Glutamatergic neuron (in vitro differentiated cells): ENCODE data around the gene PRSS33. TPM values are rescaled to one million over a fixed set of nuclear protein-coding genes. Genes with fewer than 3 reads are reported as not detected.
A peak's percentile ranks its signal among the peaks of the same experiment; 100 is the strongest.

Source experiments
- DNase-seq: peaks from one replicate; pipeline ENCODE4 v3.0.0; 2022
- H3K27ac Mint-ChIP-seq: one replicate; pipeline ENCODE4 v1.8.0; 2020; ENCODE audit warnings: mild to moderate bottlenecking, mixed read lengths, inconsistent platforms; ENCODE audit not compliant: unreplicated experiment
- H3K27me3 Mint-ChIP-seq: one replicate; pipeline ENCODE4 v1.8.0; 2020; ENCODE audit warnings: mild to moderate bottlenecking, moderate library complexity, mixed read lengths, inconsistent platforms; ENCODE audit not compliant: unreplicated experiment
- H3K36me3 Mint-ChIP-seq: one replicate; pipeline ENCODE4 v1.8.0; 2020; ENCODE audit warnings: mild to moderate bottlenecking, mixed read lengths, inconsistent platforms; ENCODE audit not compliant: unreplicated experiment
- H3K4me1 Mint-ChIP-seq: one replicate; pipeline ENCODE4 v1.8.0; 2020; ENCODE audit warnings: mild to moderate bottlenecking, low read depth, mixed read lengths, inconsistent platforms; ENCODE audit not compliant: unreplicated experiment
- H3K4me3 Mint-ChIP-seq: one replicate; pipeline ENCODE4 v1.8.0; 2020; ENCODE audit warnings: mild to moderate bottlenecking, mixed read lengths, inconsistent platforms; ENCODE audit not compliant: unreplicated experiment
- H3K9me3 Mint-ChIP-seq: one replicate; pipeline ENCODE4 v1.8.0; 2020; ENCODE audit warnings: mild to moderate bottlenecking, moderate library complexity, mixed read lengths, inconsistent platforms; ENCODE audit not compliant: unreplicated experiment
- total RNA-seq: library from RNA; stranded (reverse); fragmentation: NEBNext Ultra II Directional; extraction: Animal tissue kit (Norgen Biotek cat#: 25700); gene quantifications from one replicate; pipeline ENCODE4 v1.2.1, GENCODE V29; 2021; ENCODE audit not compliant: unreplicated experiment
- TF ChIP-seq, protein P1 (sequence below): fragments of 200-600 bp; sonication (generic); IDR thresholded peaks from one replicate; pipeline ENCODE4 v1.5.0; 2021; ENCODE audit not compliant: partially characterized antibody, unreplicated experiment

Gene PRSS33
- total RNA-seq, 1 donor from 2014 or later: 0.39 TPM

- H3K27ac Mint-ChIP-seq: peak overlapping the region; percentile 44
- DNase-seq: no peak
- peaks cover 34% of the 10 kb centered on the region for H3K27me3 Mint-ChIP-seq
- peaks cover 73% of the 10 kb centered on the region for H3K36me3 Mint-ChIP-seq
- peak overlapping the region; percentile 3 for H3K4me3 Mint-ChIP-seq
- H3K9me3 Mint-ChIP-seq: peaks cover 29% of the 10 kb centered on the region
- H3K4me1 Mint-ChIP-seq: no peaks in the 10 kb centered on the region
- TF ChIP-seq, protein P1, sequence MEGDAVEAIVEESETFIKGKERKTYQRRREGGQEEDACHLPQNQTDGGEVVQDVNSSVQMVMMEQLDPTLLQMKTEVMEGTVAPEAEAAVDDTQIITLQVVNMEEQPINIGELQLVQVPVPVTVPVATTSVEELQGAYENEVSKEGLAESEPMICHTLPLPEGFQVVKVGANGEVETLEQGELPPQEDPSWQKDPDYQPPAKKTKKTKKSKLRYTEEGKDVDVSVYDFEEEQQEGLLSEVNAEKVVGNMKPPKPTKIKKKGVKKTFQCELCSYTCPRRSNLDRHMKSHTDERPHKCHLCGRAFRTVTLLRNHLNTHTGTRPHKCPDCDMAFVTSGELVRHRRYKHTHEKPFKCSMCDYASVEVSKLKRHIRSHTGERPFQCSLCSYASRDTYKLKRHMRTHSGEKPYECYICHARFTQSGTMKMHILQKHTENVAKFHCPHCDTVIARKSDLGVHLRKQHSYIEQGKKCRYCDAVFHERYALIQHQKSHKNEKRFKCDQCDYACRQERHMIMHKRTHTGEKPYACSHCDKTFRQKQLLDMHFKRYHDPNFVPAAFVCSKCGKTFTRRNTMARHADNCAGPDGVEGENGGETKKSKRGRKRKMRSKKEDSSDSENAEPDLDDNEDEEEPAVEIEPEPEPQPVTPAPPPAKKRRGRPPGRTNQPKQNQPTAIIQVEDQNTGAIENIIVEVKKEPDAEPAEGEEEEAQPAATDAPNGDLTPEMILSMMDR: no peak
These were observed 24.6 kb downstream of the PRSS33 start for GRCh38 chr16:2762711-2763110.

- Mint-ChIP-seq H3K27me3 (peaks cover 31% of the 10 kb centered on the region), H3K9me3 (peaks cover 26% of the 10 kb centered on the region), H3K4me1 (no peaks in the 10 kb centered on the region), H3K4me3 (peak overlapping the region; percentile 3), H3K27ac (peak overlapping the region; percentile 44), H3K36me3 (peaks cover 73% of the 10 kb centered on the region)
- TF ChIP-seq, protein P1: no peak
- no peak for DNase-seq
These were observed 25.3 kb downstream of the PRSS33 start for GRCh38 chr16:2761886-2762583.

GRCh38 chr16:2761472-2761871, 25.9 kb downstream of the PRSS33 start:
- DNase-seq: no peak
- Mint-ChIP-seq H3K4me3 (no peak overlapping the region), H3K36me3 (peaks cover 69% of the 10 kb centered on the region), H3K4me1 (peaks cover 4% of the 10 kb centered on the region), H3K27ac (no peak overlapping the region), H3K27me3 (peaks cover 26% of the 10 kb centered on the region), H3K9me3 (peaks cover 24% of the 10 kb centered on the region)
- TF ChIP-seq, protein P1: no peak

DNA sequence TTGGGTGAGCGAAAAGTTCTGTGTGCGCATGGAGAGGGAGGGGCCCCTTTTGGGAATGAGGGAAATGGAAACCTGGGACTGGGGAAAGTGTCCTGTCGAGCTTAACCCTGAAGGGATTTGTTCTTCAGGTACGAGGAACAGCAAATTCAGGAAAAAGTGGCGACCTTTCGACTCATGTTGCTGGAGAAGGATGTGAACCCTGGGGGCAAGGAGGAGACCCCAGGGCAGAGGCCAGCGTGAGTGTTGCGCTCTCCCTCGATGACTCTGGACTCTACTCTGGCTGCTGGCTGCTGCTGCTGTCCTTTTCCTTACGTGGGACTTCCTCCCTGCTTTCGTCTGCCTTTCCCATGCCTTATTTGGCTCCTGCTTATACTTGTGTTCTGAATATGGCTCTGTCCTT, 30.0 kb downstream of the PRSS33 start:
- Mint-ChIP-seq H3K36me3 (peaks cover 29% of the 10 kb centered on the region), H3K4me3 (peak overlapping the region; percentile 19), H3K27me3 (peaks cover 16% of the 10 kb centered on the region), H3K27ac (peak overlapping the region; percentile 16), H3K9me3 (peaks cover 18% of the 10 kb centered on the region), H3K4me1 (peaks cover 25% of the 10 kb centered on the region)
- DNase-seq: no peak
- TF ChIP-seq, protein P1: no peak

DNA sequence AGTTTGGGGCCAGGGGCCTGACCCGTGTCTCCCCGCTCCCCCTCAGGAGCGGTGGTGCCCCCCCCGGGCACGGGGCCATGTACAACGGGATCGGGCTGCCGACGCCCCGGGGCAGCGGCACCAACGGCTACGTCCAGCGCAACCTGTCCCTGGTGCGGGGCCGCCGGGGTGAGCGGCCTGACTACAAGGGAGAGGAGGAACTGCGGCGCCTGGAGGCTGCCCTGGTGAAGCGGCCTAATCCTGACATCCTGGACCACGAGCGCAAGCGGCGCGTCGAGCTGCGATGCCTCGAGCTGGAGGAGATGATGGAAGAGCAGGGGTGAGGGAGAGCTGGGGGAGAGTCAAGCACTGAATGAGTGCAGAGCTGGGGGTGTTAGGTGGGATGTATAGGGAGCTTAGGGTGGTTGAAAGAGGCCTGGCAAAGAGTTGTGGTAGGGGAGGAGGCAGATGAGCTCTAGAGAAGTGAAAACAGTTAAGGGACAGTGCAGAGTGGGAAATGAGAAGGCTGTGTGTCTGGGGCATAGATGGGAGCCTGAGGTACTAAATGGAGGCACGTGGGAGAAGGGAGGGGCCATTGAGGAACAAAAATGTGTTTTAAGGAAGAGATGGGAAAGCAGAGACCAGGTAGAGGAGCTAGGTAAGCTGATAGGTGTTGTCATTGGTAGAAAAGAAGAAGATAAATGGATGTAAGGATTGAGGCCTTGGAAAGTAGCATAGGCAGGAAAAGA, 30.9 kb downstream of the PRSS33 start:
- Mint-ChIP-seq H3K27ac (peak overlapping the region; percentile 78), H3K9me3 (peaks cover 17% of the 10 kb centered on the region), H3K4me3 (peak overlapping the region; percentile 13), H3K4me1 (peaks cover 25% of the 10 kb centered on the region), H3K36me3 (peaks cover 21% of the 10 kb centered on the region), H3K27me3 (peaks cover 18% of the 10 kb centered on the region)
- TF ChIP-seq, protein P1: no peak
- no peak for DNase-seq
